K562 (cell line): Measurements from ENCODE around the gene ARFGEF3.

ENCODE experiments used
- CTCF ChIP-seq, 3 experiments: IDR thresholded peaks in 2 of 3; conservative IDR thresholded peaks in 1 of 3; 2 replicates each; pipeline ENCODE4 v1.5.1; 2011 to 2012; ENCODE audit warnings: low read length in 3 of 3, mild to moderate bottlenecking in 3 of 3, control low read depth in 2 of 3, improper control_type of control experiment in 1 of 3, inconsistent platforms in 1 of 3, low read depth in 1 of 3, mixed read lengths in 1 of 3, moderate library complexity in 1 of 3; ENCODE audit not compliant: insufficient read depth in 2 of 3
- ELF4 ChIP-seq: fragments of 450-650 bp; formaldehyde crosslinking; IDR thresholded peaks from 2 replicates; pipeline ENCODE4 v1.4.0; 2022; ENCODE audit warnings: missing genetic modification characterization
- FOXK2 ChIP-seq, 2 experiments: fragments of 450-650 bp; IDR thresholded peaks in 1 of 2; conservative IDR thresholded peaks in 1 of 2; 2 replicates each; pipeline ENCODE4 v1.6.1; 2016; ENCODE audit warnings: low read depth in 2 of 2, mild to moderate bottlenecking in 1 of 2
- IRF2 ChIP-seq: sonication (generic); formaldehyde crosslinking; IDR thresholded peaks from 2 replicates; pipeline ENCODE4 v1.8.1; 2022; ENCODE audit warnings: mild to moderate bottlenecking, missing genetic modification reagents
- MAZ ChIP-seq, 2 experiments: fragments of 450-650 bp in 1 of 2; sonication (generic) in 1 of 2; formaldehyde crosslinking; IDR thresholded peaks in 1 of 2; conservative IDR thresholded peaks in 1 of 2; 2 replicates each; pipeline versions ENCODE4 v1.4.0 to v1.5.0; 2020; ENCODE audit warnings: mild to moderate bottlenecking in 1 of 2, missing genetic modification reagents in 1 of 2
- PML ChIP-seq: IDR thresholded peaks from 2 replicates; pipeline ENCODE4 v1.6.1; 2012; ENCODE audit warnings: low read length, inconsistent platforms
- POLR2A ChIP-seq: fragments of 450-650 bp; conservative IDR thresholded peaks from 2 replicates; pipeline ENCODE4 v1.6.1; 2016
- SAFB2 ChIP-seq: fragments of 200-400 bp; formaldehyde crosslinking; IDR thresholded peaks from 2 replicates; pipeline ENCODE4 v1.6.1; 2018; ENCODE audit warnings: borderline replicate concordance, low read length, low read depth, moderate library complexity; ENCODE audit not compliant: severe bottlenecking
- SP2 ChIP-seq: IDR thresholded peaks from 2 replicates; pipeline ENCODE4 v1.6.1; 2011; ENCODE audit warnings: mild to moderate bottlenecking, low read depth, low read length, moderate library complexity; ENCODE audit not compliant: poor library complexity, severe bottlenecking; ENCODE audit errors: extremely low read depth
- ZBTB17 ChIP-seq: fragments of 450-650 bp; formaldehyde crosslinking; IDR thresholded peaks from 2 replicates; pipeline ENCODE4 v1.4.0; 2020; ENCODE audit warnings: mild to moderate bottlenecking
- ZFX ChIP-seq: sonication (generic); formaldehyde crosslinking; IDR thresholded peaks from 2 replicates; pipeline ENCODE4 v1.8.0; 2022; ENCODE audit warnings: mild to moderate bottlenecking, missing genetic modification reagents, moderate library complexity
- TF ChIP-seq, protein P1 (sequence below): fragments of 250-450 bp; sonication (Bioruptor Pico); IDR thresholded peaks from 2 replicates; pipeline ENCODE4 v1.4.0; 2020; ENCODE audit warnings: mild to moderate bottlenecking, moderate library complexity

- TF ChIP-seq FOXK2 (conservative IDR thresholded peaks at IDR 0.05 in 1 of 2, IDR thresholded peaks at IDR 0.05 in 1 of 2; ENCODE audit: low read depth in 2 of 2) (no peak), SAFB2 (no peak), CTCF (IDR thresholded peaks at IDR 0.05 in 2 of 3, conservative IDR thresholded peaks at IDR 0.05 in 1 of 3; ENCODE audit: insufficient read depth in 2 of 3, low read depth in 1 of 3, low read length in 3 of 3) (no peak), ELF4 (CRISPR knock-in tag) (no peak), IRF2 (CRISPR knock-in tag) (no peak), MAZ (CRISPR knock-in tag; conservative IDR thresholded peaks at IDR 0.05 in 1 of 2, IDR thresholded peaks at IDR 0.05 in 1 of 2) (no peak), SP2 (no peak), POLR2A (no peak), ZFX (no peak), ZBTB17 (no peak), PML (no peak)
- TF ChIP-seq, protein P1, sequence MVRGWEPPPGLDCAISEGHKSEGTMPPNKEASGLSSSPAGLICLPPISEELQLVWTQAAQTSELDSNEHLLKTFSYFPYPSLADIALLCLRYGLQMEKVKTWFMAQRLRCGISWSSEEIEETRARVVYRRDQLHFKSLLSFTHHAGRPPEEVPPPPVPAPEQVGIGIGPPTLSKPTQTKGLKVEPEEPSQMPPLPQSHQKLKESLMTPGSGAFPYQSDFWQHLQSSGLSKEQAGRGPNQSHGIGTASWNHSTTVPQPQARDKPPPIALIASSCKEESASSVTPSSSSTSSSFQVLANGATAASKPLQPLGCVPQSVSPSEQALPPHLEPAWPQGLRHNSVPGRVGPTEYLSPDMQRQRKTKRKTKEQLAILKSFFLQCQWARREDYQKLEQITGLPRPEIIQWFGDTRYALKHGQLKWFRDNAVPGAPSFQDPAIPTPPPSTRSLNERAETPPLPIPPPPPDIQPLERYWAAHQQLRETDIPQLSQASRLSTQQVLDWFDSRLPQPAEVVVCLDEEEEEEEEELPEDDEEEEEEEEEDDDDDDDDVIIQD: no peak
These were observed 48.0 kb upstream of the ARFGEF3 start for GRCh38 chr6:138113588-138114210.
